Activated T-cell treated with anti-CD3 and anti-CD28 coated beads, Interleukin-2, amount 50 U/mL, for 24 hours (primary cell): ENCODE results near the gene SNRNP35.
"Not testable (repeated sequence)": the region's sequence is repeated elsewhere in the genome, so short reads cannot be mapped to it uniquely, and the experiment has no call there.

Experiments used
- DNase-seq: peaks from one replicate; pipeline ENCODE4 v3.0.0-alpha.2; 2020
- H3K27ac Mint-ChIP-seq: 2 replicates; pipeline ENCODE4 v1.8.0; 2020; ENCODE audit warnings: mild to moderate bottlenecking, mixed read lengths
- H3K27me3 Mint-ChIP-seq: 2 replicates; pipeline ENCODE4 v1.8.0; 2020; ENCODE audit warnings: mixed read lengths
- H3K36me3 Mint-ChIP-seq: 2 replicates; pipeline ENCODE4 v1.8.0; 2020; ENCODE audit warnings: low read depth, mixed read lengths
- H3K4me1 Mint-ChIP-seq: 2 replicates; pipeline ENCODE4 v1.8.0; 2020; ENCODE audit warnings: low read depth, mixed read lengths
- H3K4me3 Mint-ChIP-seq: 2 replicates; pipeline ENCODE4 v1.8.0; 2020; ENCODE audit warnings: mild to moderate bottlenecking, moderate library complexity, mixed read lengths
- H3K9me3 Mint-ChIP-seq: 2 replicates; pipeline ENCODE4 v1.8.0; 2020; ENCODE audit warnings: mixed read lengths

Gene SNRNP35, protein sequence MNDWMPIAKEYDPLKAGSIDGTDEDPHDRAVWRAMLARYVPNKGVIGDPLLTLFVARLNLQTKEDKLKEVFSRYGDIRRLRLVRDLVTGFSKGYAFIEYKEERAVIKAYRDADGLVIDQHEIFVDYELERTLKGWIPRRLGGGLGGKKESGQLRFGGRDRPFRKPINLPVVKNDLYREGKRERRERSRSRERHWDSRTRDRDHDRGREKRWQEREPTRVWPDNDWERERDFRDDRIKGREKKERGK

DNA sequence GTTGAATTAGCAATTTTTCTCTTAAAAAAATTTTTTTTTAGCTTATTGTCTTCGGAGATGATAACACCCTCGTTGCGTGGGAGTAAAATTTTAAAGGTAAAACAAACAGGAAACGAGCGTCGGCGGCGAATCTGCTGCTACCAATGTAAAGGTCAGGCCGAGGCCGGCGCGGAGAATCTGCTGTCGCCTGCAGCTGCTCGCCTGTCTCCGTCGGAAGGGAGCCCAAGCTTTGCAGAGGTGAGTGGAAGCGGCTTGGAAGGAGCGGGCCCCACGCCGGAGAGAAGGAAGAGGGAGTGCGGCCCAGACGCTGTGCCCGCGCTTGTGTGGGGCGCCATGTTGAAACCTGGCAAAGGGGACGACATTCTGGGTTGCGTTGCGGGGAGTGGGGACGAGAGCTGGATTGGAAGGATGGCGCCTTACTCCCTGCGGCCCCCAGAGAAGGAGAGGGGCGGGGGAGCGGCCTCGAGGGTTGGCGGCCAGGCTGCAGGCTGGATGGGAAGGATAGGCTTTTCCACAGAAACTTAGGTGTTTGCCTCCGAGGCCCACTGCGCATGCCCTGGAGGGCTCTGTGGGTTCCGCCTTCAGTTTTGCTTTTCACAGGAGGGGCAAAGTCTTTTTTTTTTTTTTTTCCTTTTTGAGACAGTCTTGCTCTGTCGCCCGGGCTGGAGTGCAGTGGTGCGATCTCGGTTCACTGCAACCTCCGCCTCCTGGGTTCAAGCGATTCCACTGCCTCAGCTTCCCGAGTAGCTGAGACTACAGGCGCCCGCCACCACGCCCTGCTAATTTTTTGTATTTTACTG, at the start of gene SNRNP35:
Gene SNRNP35 (plus strand): TSS at position 160 of the 800 bp plus-strand sequence. CDS start 7,402 bp downstream, outside the sequence.
- peak; percentile 90 for DNase-seq
- H3K9me3 Mint-ChIP-seq: no peaks in the 10 kb centered on the region
- H3K36me3 Mint-ChIP-seq: peaks cover 35% of the 10 kb centered on the region
- H3K4me1 Mint-ChIP-seq: peaks cover 28% of the 10 kb centered on the region
- no peaks in the 10 kb centered on the region for H3K27me3 Mint-ChIP-seq
- peak within 1 kb of the TSS; percentile 100 for H3K27ac Mint-ChIP-seq
- peak within 1 kb of the TSS; percentile 98 for H3K4me3 Mint-ChIP-seq

DNA sequence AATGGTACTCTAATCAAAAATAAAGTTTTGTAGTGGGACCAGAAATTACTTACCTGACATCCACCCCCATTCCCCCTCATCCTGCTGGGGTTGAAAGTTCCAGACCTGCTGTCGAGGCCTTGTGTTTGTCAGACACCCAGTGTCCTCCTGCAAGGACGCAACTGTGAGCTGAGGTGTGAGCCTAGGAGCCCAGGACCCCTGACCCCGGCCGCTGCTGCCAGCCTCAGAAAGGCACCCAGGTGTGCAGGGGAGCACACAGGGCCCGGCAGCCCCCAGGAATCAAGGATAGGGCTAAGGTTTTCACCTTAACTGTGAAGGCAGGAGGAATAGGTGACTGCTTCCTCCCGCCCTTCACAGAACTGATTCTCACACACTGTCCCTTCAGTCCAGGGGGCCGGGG, 49.3 kb upstream of the SNRNP35 start:
- not testable (repeated sequence) for H3K4me1 Mint-ChIP-seq, H3K27ac Mint-ChIP-seq, DNase-seq, H3K27me3 Mint-ChIP-seq, H3K9me3 Mint-ChIP-seq, H3K4me3 Mint-ChIP-seq
- H3K36me3 Mint-ChIP-seq: peaks cover 79% of the 10 kb centered on the region

DNA sequence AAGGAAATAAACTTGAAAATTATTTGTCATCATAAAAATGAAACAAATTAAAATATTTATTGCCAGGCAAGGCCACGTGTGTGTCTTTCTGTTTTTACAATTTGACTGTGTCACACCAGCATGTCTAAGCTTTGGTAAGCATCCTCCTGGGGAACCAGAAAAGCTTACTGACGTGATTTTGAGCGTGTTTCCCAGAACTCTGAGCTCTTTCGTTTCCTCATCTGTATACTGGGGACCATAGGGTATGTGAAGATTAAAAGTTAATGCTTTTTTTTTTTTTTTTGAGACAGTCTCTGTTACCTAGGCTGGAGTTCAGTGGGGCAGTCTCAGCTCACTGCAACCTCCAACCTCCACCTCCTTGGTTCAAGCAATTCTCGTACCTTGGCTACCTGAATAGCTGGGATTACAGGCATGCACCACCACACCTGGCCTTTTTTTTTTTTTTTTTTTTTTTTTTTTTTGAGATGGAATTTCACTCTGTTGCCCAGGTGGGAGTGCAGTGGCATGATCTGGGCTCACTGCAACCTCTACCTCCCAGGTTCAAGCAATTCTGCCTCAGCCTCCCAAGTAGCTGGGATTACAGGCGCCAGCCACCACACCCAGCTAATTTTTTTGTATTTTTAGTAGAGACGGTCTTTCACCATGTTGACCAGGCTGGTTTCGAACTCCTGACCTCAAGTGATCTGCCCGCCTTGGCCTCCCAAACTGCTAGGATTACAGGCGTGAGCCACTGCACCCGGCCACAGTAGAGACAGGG, 48.5 kb upstream of the SNRNP35 start:
- peak overlapping the region; percentile 71 for H3K27ac Mint-ChIP-seq
- not testable (repeated sequence) for H3K4me3 Mint-ChIP-seq, DNase-seq, H3K27me3 Mint-ChIP-seq, H3K9me3 Mint-ChIP-seq, H3K4me1 Mint-ChIP-seq
- H3K36me3 Mint-ChIP-seq: peaks cover 75% of the 10 kb centered on the region

DNA sequence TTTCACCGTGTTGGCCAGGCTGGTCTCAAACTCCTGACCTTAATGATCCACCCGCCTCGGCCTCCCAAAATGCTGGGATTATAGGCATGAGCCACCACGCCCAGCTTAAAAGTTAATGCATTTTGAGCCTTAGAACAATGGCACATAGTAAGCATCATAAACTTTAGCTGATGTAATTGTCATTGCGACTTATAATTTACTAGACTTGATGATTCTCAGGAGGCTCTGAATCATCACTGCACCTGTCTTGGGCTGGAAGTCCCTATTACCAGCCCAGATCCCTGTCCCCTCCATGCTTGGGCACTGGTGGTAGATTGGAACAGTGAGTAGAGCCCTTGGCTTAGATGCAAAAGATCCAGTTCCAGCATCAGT, 47.9 kb upstream of the SNRNP35 start:
- no peaks in the 10 kb centered on the region for H3K9me3 Mint-ChIP-seq
- H3K27ac Mint-ChIP-seq: peak overlapping the region; percentile 71
- no peaks in the 10 kb centered on the region for H3K27me3 Mint-ChIP-seq
- H3K4me1 Mint-ChIP-seq: no peaks in the 10 kb centered on the region
- H3K36me3 Mint-ChIP-seq: peaks cover 74% of the 10 kb centered on the region
- H3K4me3 Mint-ChIP-seq: no peak overlapping the region
- DNase-seq: no peak

DNA sequence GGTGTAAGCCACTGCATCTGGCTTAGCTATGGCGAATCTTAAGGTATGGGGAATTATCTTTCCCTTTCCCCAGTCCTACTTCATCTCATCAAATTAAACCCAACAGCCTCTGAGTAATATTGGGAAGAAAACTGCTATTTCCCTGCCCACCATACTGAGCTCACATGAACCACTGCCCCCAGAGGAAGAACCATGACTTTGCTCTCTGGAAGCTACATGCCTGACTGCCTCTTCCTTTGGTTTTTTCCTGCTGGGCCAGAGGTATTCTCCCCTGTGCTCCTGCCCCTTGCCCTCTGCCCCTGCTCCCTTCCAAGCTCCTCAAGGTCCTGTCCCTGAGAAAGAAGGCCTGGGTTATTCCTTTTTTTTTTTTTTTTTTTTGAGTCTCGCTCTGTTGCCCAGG, 36.6 kb upstream of the SNRNP35 start:
- no peaks in the 10 kb centered on the region for H3K9me3 Mint-ChIP-seq
- no peaks in the 10 kb centered on the region for H3K4me1 Mint-ChIP-seq
- no peaks in the 10 kb centered on the region for H3K27me3 Mint-ChIP-seq
- DNase-seq: no peak
- peaks cover 78% of the 10 kb centered on the region for H3K36me3 Mint-ChIP-seq
- no peak overlapping the region for H3K4me3 Mint-ChIP-seq
- H3K27ac Mint-ChIP-seq: no peak overlapping the region

DNA sequence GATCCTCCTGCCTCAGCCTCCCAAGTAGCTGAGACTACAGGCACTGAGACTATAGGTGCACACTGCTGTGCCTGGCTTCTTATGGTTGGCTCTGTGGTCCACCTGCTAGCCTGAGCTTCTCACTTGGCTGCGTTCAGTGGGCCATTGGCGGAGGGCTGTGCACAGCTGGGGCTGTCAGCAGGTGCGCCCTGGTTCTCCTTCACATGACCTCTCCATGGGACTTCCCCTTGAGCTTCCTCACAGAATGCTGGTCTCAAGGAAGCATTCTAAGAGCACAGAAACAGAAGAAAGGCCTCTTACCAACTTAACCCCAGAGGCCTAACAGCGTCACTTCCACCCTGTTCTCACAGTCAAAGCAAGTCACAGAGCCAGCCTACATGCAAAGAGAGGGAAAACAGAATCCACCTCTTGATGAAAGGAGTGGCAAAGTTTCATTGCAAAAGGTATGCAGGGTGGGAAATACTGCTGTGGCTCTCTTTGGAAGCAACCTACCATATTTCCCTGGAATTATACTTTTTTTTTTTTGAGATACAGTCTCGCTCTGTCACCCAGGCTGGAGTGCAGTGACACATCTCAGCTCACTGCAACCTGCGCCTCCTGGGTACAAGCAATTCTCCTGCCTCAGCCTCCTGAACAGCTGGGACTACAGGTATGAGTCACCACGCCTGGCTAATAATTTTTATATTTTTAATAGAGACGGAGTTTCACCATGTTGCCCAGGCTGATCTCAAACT, 30.7 kb upstream of the SNRNP35 start:
- Mint-ChIP-seq H3K27ac (peak overlapping the region; percentile 90), H3K9me3 (no peaks in the 10 kb centered on the region), H3K27me3 (no peaks in the 10 kb centered on the region), H3K4me1 (peaks cover 32% of the 10 kb centered on the region), H3K4me3 (peak overlapping the region; percentile 34), H3K36me3 (peaks cover 80% of the 10 kb centered on the region)
- DNase-seq: no peak

DNA sequence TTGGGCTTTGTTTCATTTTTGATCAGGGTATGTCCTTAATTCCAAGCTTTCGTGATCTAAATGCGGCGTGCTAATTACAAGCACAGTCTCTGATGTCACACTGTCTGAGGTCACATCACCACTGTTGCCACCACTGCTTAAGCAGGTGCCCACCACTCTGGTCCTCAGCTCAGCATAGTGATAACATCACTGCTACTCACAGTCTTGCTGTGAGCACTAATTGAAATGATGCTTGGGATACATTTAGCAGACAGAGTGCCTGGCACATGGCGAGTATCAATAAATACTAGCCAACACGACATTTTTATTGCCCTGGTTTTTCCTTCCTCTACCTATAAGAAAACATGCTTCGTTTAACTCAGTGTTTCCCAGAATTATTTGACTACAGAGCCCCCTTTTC, 29.3 kb upstream of the SNRNP35 start:
- peak overlapping the region; percentile 90 for H3K27ac Mint-ChIP-seq
- peak overlapping the region; percentile 34 for H3K4me3 Mint-ChIP-seq
- H3K36me3 Mint-ChIP-seq: peaks cover 80% of the 10 kb centered on the region
- no peak for DNase-seq
- H3K4me1 Mint-ChIP-seq: peaks cover 45% of the 10 kb centered on the region
- no peaks in the 10 kb centered on the region for H3K9me3 Mint-ChIP-seq
- H3K27me3 Mint-ChIP-seq: no peaks in the 10 kb centered on the region

DNA sequence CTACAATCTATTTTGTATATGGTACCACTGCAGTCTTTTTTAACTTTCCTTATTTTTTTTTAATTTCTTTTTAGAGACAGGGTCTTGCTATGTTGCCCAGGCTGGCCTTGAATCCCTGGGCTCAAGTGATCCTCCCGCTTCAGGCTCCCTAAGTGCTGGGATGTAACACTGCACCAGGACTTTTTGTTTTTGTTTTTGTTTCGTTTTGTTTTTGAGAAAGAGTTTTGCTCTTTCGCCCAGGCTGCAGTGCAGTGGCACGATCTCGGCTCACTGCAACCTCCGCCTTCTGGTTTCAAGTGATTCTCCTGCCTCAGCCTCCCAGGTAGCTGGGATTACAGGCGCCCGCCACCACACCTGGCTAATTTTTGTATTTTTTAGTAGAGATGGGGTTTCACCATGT, 28.8 kb upstream of the SNRNP35 start:
- DNase-seq, H3K27me3 Mint-ChIP-seq, H3K4me3 Mint-ChIP-seq, H3K9me3 Mint-ChIP-seq: not testable (repeated sequence)
- H3K36me3 Mint-ChIP-seq: peaks cover 80% of the 10 kb centered on the region
- peaks cover 50% of the 10 kb centered on the region for H3K4me1 Mint-ChIP-seq
- peak overlapping the region; percentile 90 for H3K27ac Mint-ChIP-seq

DNA sequence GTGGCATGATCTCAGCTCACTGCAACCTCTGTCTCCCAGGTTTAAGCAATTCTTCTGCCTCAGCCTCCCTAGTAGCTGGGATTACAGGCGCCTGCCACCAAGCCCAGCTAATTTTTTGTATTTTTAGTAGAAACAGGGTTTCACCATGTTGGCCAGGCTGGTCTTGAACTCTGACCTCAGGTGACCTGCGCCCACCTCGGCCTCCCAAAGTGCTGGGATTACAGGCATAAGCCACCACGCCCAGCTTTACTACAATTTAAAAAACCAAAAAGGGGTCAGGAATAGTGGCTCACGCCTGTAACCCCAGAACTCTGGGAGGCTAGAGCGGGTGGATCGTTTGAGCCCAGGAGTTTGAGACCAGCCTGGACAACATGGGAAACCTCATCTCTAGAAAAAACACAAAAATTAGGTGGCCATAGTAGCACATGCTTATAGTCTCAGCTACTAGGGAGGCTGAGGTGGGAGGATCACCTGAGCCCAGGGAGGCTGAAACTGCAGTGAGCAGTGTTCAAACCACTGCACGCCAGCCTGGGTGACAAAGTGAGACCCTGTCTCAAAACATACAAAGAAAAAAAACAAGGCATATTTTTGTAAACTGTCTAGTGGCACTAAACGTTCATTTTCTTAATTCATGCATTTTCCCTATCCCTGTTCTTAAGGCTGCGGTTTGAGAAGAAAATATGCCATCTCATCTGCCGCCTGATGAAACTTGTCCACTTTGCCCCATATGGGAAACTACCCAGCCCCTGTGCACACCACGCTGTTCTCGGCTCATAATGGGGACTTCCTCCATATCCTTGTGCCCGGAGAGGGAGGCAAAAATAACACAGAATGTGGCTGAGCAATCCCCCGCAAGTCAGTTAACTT, 25.8 kb upstream of the SNRNP35 start:
- H3K36me3 Mint-ChIP-seq: peaks cover 81% of the 10 kb centered on the region
- peaks cover 68% of the 10 kb centered on the region for H3K4me1 Mint-ChIP-seq
- H3K9me3 Mint-ChIP-seq, DNase-seq, H3K27me3 Mint-ChIP-seq: not testable (repeated sequence)
- H3K4me3 Mint-ChIP-seq: peak overlapping the region; percentile 96
- H3K27ac Mint-ChIP-seq: peak overlapping the region; percentile 99

DNA sequence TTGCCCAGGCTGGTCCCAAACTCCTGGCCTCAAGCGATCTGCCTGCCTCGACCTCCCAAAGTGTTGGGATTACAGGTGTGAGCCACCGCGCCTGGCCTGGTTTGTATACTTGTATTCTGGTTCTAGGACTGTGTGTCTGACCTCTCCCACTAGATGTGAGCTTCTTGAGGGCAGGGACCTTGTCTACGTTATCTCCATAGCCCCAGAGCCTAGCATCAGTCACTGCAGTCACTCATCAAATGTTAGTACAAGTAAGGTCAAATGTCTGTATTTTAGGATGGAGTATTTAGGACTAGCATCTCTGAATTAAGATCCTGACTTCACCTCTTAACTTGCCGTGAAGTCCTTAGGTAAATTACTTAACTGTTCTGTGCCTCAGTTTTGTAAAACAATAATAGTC, 24.3 kb upstream of the SNRNP35 start:
- H3K27ac Mint-ChIP-seq: peak overlapping the region; percentile 99
- H3K4me3 Mint-ChIP-seq: peak overlapping the region; percentile 96
- H3K9me3 Mint-ChIP-seq: no peaks in the 10 kb centered on the region
- H3K27me3 Mint-ChIP-seq: no peaks in the 10 kb centered on the region
- H3K4me1 Mint-ChIP-seq: peaks cover 63% of the 10 kb centered on the region
- peaks cover 67% of the 10 kb centered on the region for H3K36me3 Mint-ChIP-seq
- no peak for DNase-seq

DNA sequence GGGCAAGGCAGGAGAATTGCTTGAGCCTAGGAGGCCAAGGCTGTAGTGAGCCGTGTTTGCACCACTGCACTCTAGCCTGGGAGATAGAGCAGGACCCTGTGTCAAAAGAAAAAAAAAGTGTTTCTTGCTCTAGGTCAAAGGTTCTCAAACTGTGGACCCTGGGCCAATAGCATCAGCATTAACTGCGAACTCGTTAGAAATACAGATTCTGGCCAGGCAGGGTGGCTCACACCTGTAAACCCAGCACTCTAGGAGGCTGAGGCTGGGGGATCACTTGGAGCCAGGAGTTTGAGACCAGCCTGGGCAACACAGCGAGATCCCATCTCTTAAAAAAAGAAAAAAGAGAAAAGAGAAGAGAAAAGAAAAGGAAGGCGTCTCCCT, 22.3 kb upstream of the SNRNP35 start:
- H3K27ac Mint-ChIP-seq: peak overlapping the region; percentile 99
- peaks cover 58% of the 10 kb centered on the region for H3K4me1 Mint-ChIP-seq
- H3K27me3 Mint-ChIP-seq: no peaks in the 10 kb centered on the region
- peaks cover 49% of the 10 kb centered on the region for H3K36me3 Mint-ChIP-seq
- H3K9me3 Mint-ChIP-seq: no peaks in the 10 kb centered on the region
- DNase-seq: no peak
- H3K4me3 Mint-ChIP-seq: peak overlapping the region; percentile 96

DNA sequence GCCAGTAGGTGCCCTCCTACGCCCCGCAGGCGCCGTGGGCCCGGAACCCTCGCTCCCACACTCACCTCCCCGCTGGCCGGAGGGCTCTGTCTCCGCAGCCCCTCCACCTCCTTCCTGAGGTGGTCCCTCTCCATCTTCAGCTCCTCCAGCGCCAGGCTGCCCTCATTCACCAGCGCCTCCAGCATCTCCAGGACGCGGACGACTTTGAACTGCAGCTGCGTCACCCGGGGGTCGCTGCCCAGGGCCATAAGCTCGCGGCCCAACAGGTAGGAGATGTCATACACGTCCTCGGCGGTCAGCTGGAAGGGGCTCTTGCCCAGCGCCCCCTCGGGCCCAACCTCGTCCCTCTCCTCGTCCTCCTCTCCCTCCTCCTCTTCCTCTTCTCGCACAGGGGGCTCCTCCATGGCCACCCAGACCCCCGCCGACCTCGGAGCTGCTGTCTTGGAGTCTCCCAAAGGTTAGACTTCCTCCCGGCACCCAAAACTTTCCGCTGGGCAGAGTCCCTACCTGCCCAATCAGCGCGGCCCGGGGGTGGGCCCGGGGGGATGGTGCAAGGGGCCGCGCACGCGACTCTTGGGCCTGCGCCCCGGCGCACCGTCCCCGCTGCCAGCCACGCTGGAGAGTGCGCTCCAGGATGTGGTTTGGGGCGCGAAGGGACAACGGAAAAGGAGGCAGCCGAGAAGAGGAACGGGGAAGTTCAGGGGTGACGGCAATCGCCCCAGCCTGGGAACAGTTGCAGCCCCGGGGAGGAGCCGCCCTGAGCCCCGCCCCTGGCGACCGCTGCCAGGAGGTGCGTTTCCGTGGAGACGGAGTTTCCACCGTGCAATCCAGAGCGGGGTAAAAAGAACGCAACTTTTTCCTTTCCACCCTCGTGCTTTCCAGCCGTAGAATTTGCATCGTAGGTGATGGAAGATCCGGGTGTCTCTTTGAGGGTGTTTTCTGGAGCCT, 21.6 kb upstream of the SNRNP35 start, which contains the start of gene RILPL2:
Gene RILPL2 (minus strand): TSS at position 668 of the 948 bp plus-strand sequence. CDS start 264 bp downstream, at position 404.
- Mint-ChIP-seq H3K4me1 (peaks cover 52% of the 10 kb centered on the region), H3K27me3 (no peaks in the 10 kb centered on the region), H3K36me3 (peaks cover 42% of the 10 kb centered on the region), H3K9me3 (no peaks in the 10 kb centered on the region), H3K4me3 (peak within 1 kb of the TSS; percentile 96), H3K27ac (peak within 1 kb of the TSS; percentile 99)
- peak; percentile 95 for DNase-seq
